Osteocyte (in vitro differentiated cells): Measurements from ENCODE around the gene FNBP1. TPM values are rescaled to one million over a fixed set of nuclear protein-coding genes. Genes with fewer than 3 reads are reported as not detected.

Experiments
- DNase-seq: peaks from one replicate; pipeline ENCODE4 v3.0.0; 2021; ENCODE audit warnings: mixed read lengths; ENCODE audit not compliant: unreplicated experiment; ENCODE audit errors: extremely low spot score
- H3K27ac Mint-ChIP-seq: one replicate; pipeline ENCODE4 v1.8.0; 2021; ENCODE audit warnings: mild to moderate bottlenecking, mixed read lengths; ENCODE audit not compliant: unreplicated experiment
- H3K27me3 Mint-ChIP-seq: one replicate; pipeline ENCODE4 v1.8.0; 2021; ENCODE audit warnings: mixed read lengths; ENCODE audit not compliant: unreplicated experiment
- H3K36me3 Mint-ChIP-seq: one replicate; pipeline ENCODE4 v1.8.0; 2021; ENCODE audit warnings: mixed read lengths; ENCODE audit not compliant: unreplicated experiment
- H3K4me1 Mint-ChIP-seq: one replicate; pipeline ENCODE4 v1.8.0; 2021; ENCODE audit warnings: mixed read lengths; ENCODE audit not compliant: unreplicated experiment
- H3K4me3 Mint-ChIP-seq: one replicate; pipeline ENCODE4 v1.8.0; 2021; ENCODE audit warnings: mild to moderate bottlenecking, moderate library complexity, mixed read lengths; ENCODE audit not compliant: unreplicated experiment
- H3K9me3 Mint-ChIP-seq: one replicate; pipeline ENCODE4 v1.8.0; 2021; ENCODE audit warnings: mixed read lengths; ENCODE audit not compliant: unreplicated experiment
- CTCF ChIP-seq: fragments of 200-600 bp; sonication (generic); IDR thresholded peaks from 2 replicates; pipeline ENCODE4 v1.5.0; 2021; ENCODE audit warnings: antibody characterized with exemption, mild to moderate bottlenecking, moderate library complexity
- long read RNA-seq: library from polyadenylated mRNA; unstranded; transcript quantifications from one replicate; pipeline ENCODE4 v2.0.0, GENCODE V29; 2021
- total RNA-seq: library from RNA; stranded (reverse); gene quantifications from 2 replicates; pipeline ENCODE4 v1.2.1, GENCODE V29; 2021

Gene FNBP1
- total RNA-seq, result 62.2 and 63.0 TPM in 2 replicates
- long read RNA-seq, partial matches to known transcripts, result 20 of 20 reads
- long read RNA-seq, other reads (novel, unspliced or antisense), result 0 of 20 reads

GRCh38 chr9:130042885-130043653 lies at the start of gene FNBP1:
Gene FNBP1 (minus strand): TSS chr9:130043189. CDS start chr9:130042975, 214 bp downstream.
- peak; percentile 93 for DNase-seq
- TF ChIP-seq CTCF, result peak; percentile 5
- Mint-ChIP-seq H3K4me3 (peak within 1 kb of the TSS; percentile 93), H3K27ac (peak within 1 kb of the TSS; percentile 91), H3K27me3 (no peaks in the 10 kb centered on the region), H3K36me3 (no peaks in the 10 kb centered on the region), H3K9me3 (no peaks in the 10 kb centered on the region), H3K4me1 (peaks cover 35% of the 10 kb centered on the region)

GRCh38 chr9:130090915-130091314 lies 47.9 kb upstream of the FNBP1 start:
- H3K36me3 Mint-ChIP-seq, result peaks cover 44% of the 10 kb centered on the region
- no peaks in the 10 kb centered on the region for H3K9me3 Mint-ChIP-seq
- no peak overlapping the region for H3K27ac Mint-ChIP-seq
- H3K27me3 Mint-ChIP-seq, result no peaks in the 10 kb centered on the region
- no peak for DNase-seq
- no peaks in the 10 kb centered on the region for H3K4me1 Mint-ChIP-seq
- H3K4me3 Mint-ChIP-seq, result no peak overlapping the region
- TF ChIP-seq CTCF, result no peak

- Mint-ChIP-seq H3K36me3 (peaks cover 37% of the 10 kb centered on the region), H3K4me3 (no peak overlapping the region), H3K9me3 (no peaks in the 10 kb centered on the region), H3K27me3 (no peaks in the 10 kb centered on the region), H3K4me1 (no peaks in the 10 kb centered on the region), H3K27ac (no peak overlapping the region)
- no peak for TF ChIP-seq CTCF
- DNase-seq, result no peak
These were observed 46.2 kb upstream of the FNBP1 start for GRCh38 chr9:130089141-130089540.

- H3K27me3 Mint-ChIP-seq, result no peaks in the 10 kb centered on the region
- H3K9me3 Mint-ChIP-seq, result no peaks in the 10 kb centered on the region
- H3K36me3 Mint-ChIP-seq, result peaks cover 36% of the 10 kb centered on the region
- TF ChIP-seq CTCF, result no peak
- no peaks in the 10 kb centered on the region for H3K4me1 Mint-ChIP-seq
- no peak overlapping the region for H3K27ac Mint-ChIP-seq
- no peak for DNase-seq
- no peak overlapping the region for H3K4me3 Mint-ChIP-seq
These were observed 45.1 kb upstream of the FNBP1 start for GRCh38 chr9:130088051-130088450.

- no peaks in the 10 kb centered on the region for H3K4me1 Mint-ChIP-seq
- no peak overlapping the region for H3K4me3 Mint-ChIP-seq
- no peaks in the 10 kb centered on the region for H3K27me3 Mint-ChIP-seq
- DNase-seq, result no peak
- H3K27ac Mint-ChIP-seq, result no peak overlapping the region
- TF ChIP-seq CTCF, result no peak
- H3K36me3 Mint-ChIP-seq, result peaks cover 37% of the 10 kb centered on the region
- H3K9me3 Mint-ChIP-seq, result no peaks in the 10 kb centered on the region
These were observed 41.3 kb upstream of the FNBP1 start for GRCh38 chr9:130084337-130084736.
